Measurements from ENCODE around the gene ARID2.

ARID2 gene

DNA sequence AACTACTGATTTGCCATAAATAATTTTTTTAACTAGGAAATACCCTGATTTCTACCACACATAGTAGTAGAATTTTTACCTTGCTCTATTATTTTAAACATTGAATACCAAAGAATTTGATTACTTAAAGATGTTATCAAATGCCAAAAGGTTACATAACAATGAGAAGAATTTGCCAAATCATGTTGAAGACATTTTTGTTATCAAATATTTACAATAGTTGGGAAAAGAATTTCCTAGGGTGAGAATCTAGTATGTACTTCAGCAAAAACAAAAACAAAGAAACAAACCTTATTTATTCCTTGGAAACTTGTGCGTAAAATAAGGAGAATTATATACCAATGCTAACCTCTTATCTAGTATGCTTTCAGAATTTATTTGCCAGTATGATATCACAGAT lies 153.7 kb downstream of the ARID2 start:
- TF ChIP-seq, protein P1, sequence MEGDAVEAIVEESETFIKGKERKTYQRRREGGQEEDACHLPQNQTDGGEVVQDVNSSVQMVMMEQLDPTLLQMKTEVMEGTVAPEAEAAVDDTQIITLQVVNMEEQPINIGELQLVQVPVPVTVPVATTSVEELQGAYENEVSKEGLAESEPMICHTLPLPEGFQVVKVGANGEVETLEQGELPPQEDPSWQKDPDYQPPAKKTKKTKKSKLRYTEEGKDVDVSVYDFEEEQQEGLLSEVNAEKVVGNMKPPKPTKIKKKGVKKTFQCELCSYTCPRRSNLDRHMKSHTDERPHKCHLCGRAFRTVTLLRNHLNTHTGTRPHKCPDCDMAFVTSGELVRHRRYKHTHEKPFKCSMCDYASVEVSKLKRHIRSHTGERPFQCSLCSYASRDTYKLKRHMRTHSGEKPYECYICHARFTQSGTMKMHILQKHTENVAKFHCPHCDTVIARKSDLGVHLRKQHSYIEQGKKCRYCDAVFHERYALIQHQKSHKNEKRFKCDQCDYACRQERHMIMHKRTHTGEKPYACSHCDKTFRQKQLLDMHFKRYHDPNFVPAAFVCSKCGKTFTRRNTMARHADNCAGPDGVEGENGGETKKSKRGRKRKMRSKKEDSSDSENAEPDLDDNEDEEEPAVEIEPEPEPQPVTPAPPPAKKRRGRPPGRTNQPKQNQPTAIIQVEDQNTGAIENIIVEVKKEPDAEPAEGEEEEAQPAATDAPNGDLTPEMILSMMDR (IDR thresholded peaks at IDR 0.05; ENCODE audit: insufficient read depth, low read depth, low read length, missing control alignments) = no peak
- H3K4me3 ChIP-seq (ENCODE audit: low read length) = no peak overlapping the region
- no peak for DNase-seq (ENCODE audit: low read depth)

DNA sequence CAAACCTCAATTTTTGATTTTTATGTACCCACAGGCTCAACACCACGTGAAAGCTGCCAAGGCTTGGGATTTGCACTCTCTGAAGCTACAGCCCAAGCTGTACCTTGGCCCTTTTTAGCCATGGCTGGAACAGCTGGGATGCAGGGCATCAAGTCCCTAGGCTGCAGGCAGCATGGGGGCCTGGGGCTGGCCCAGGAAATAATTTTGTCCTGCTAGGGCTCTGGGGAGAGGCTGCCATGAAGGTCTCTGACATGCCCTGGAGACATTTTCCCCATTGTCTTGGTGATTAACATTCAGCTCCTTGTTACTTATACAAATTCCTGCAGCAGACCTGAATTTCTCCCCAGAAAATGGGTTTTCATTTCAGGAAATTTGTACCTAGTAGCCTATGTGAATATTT lies 157.2 kb downstream of the ARID2 start:
- TF ChIP-seq, protein P1 (IDR thresholded peaks at IDR 0.05; ENCODE audit: insufficient read depth, low read depth, low read length, missing control alignments) = no peak
- DNase-seq (ENCODE audit: low read depth) = no peak
- H3K4me3 ChIP-seq (ENCODE audit: low read length) = no peak overlapping the region

- TF ChIP-seq, protein P1 (IDR thresholded peaks at IDR 0.05; ENCODE audit: insufficient read depth, low read depth, low read length, missing control alignments) = no peak
- DNase-seq (ENCODE audit: low read depth) = no peak
- H3K4me3 ChIP-seq (ENCODE audit: low read length) = no peak overlapping the region
Observed at GRCh38 chr12:45887544-45887943, 158.0 kb downstream of the ARID2 start.

- DNase-seq (ENCODE audit: low read depth) = no peak
- TF ChIP-seq, protein P1 (IDR thresholded peaks at IDR 0.05; ENCODE audit: insufficient read depth, low read depth, low read length, missing control alignments) = no peak
- H3K4me3 ChIP-seq (ENCODE audit: low read length) = no peak overlapping the region
Observed at GRCh38 chr12:45890276-45890675, 160.8 kb downstream of the ARID2 start.

DNA sequence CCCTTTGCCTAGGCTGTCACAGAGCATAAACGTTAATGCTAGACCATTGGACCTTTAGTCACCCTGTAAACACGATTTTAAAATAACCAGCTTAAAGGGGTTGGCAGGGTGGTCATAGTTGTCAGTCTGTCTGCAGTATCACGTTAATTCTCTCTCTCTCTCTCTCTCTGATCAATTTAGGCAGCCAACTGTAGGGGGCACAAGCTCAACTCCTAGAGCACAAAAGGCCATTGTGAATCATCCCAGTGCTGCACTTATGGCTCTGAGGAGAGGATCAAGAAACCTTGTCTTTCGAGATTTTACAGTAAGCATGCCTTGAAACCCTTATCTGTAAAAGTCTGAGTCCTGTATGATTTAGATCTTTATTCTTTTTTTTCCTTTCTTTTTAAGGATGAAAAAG lies 163.7 kb downstream of the ARID2 start:
- TF ChIP-seq, protein P1 (IDR thresholded peaks at IDR 0.05; ENCODE audit: insufficient read depth, low read depth, low read length, missing control alignments) = no peak
- no peak overlapping the region for H3K4me3 ChIP-seq (ENCODE audit: low read length)
- DNase-seq (ENCODE audit: low read depth) = peak; percentile 19

DNA sequence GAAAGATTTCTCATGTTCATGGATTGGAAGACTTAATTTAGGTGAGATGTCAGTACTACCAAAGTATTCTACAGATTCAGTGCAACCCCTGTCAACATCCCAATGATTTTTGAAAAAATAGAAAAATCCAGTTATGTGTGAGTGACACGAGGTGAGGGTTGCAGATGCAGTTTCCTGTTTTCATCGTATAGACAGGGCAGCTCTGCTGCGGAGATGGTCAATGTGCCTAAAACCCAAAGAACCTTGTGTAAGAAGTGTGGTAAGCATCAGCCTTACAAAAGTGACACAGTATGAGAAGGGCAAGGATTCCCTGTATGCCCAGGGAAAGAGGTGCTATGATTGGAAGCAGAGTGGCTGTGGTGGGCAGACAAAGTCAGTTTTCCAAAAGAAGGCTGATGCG lies 166.5 kb downstream of the ARID2 start:
- DNase-seq (ENCODE audit: low read depth) = no peak
- no peak overlapping the region for H3K4me3 ChIP-seq (ENCODE audit: low read length)
- TF ChIP-seq, protein P1 (IDR thresholded peaks at IDR 0.05; ENCODE audit: insufficient read depth, low read depth, low read length, missing control alignments) = no peak

DNA sequence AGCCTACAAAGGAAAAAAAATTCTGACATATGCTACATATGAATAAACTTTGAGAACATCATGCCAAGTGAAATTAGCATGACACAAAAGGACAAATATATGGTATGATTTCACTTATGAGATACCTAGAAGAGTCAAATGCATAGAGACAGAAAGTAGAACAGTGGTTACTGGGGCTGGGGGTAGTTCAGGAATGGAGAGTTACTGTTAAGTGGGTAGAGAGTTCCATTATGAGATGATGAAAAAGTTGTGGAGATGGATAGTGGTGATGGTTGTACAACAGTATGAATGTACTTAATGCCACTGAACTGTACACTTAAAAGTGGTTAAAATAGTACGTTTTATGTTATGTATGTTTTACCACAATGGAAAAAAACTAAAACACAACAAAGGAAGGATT lies 168.6 kb downstream of the ARID2 start:
- no peak for DNase-seq (ENCODE audit: low read depth)
- TF ChIP-seq, protein P1 (IDR thresholded peaks at IDR 0.05; ENCODE audit: insufficient read depth, low read depth, low read length, missing control alignments) = no peak
- no peak overlapping the region for H3K4me3 ChIP-seq (ENCODE audit: low read length)

All from epithelial cell of esophagus (primary cell).